Measurements from ENCODE around the gene FAM131A. TPM values are rescaled to one million over a fixed set of nuclear protein-coding genes. Genes with fewer than 3 reads are reported as not detected.
A peak's percentile ranks its signal among the peaks of the same experiment; 100 is the strongest.

FAM131A gene
- total RNA-seq, 1 donor from 2014 or later = 30.2 TPM

- no peak overlapping the region for H3K4me3 ChIP-seq
- peaks cover 36% of the 10 kb centered on the region for H3K27me3 ChIP-seq (ENCODE audit: low read depth)
- TF ChIP-seq CTCF (IDR thresholded peaks at IDR 0.05; ENCODE audit: borderline replicate concordance) = no peak
- H3K27ac ChIP-seq (replicated peaks) = no peak overlapping the region
- intact Hi-C loops (cut with micrococcal nuclease) = loop anchor here (5.0 kb wide), 1 partner anchor 170 kb away; no protein-coding TSS in a partner anchor
- peaks cover 26% of the 10 kb centered on the region for H3K4me1 ChIP-seq
- no peaks in the 10 kb centered on the region for H3K9me3 ChIP-seq (replicated peaks)
- peaks cover 14% of the 10 kb centered on the region for H3K36me3 ChIP-seq
- no peak for DNase-seq
These were observed 35.0 kb downstream of the FAM131A start for GRCh38 chr3:184372296-184372821.

GRCh38 chr3:184372911-184373310, 35.5 kb downstream of the FAM131A start:
- intact Hi-C loops (cut with micrococcal nuclease) = loop anchor here (5.0 kb wide), 1 partner anchor 169 kb away; no protein-coding TSS in a partner anchor
- DNase-seq = no peak
- peaks cover 42% of the 10 kb centered on the region for H3K27me3 ChIP-seq (ENCODE audit: low read depth)
- peaks cover 31% of the 10 kb centered on the region for H3K4me1 ChIP-seq
- TF ChIP-seq CTCF (IDR thresholded peaks at IDR 0.05; ENCODE audit: borderline replicate concordance) = no peak
- H3K9me3 ChIP-seq (replicated peaks) = no peaks in the 10 kb centered on the region
- no peak overlapping the region for H3K27ac ChIP-seq (replicated peaks)
- no peak overlapping the region for H3K4me3 ChIP-seq
- peaks cover 8% of the 10 kb centered on the region for H3K36me3 ChIP-seq

- intact Hi-C loops (cut with micrococcal nuclease) = loop anchor here (5.0 kb wide), 1 partner anchor 169 kb away; no protein-coding TSS in a partner anchor
- H3K27ac ChIP-seq (replicated peaks) = no peak overlapping the region
These were observed 36.0 kb downstream of the FAM131A start for GRCh38 chr3:184373422-184373821.

GRCh38 chr3:184375747-184376461, 38.5 kb downstream of the FAM131A start:
- no peaks in the 10 kb centered on the region for H3K9me3 ChIP-seq (replicated peaks)
- intact Hi-C loops (cut with micrococcal nuclease) = no loop called here
- peaks cover 69% of the 10 kb centered on the region for H3K27me3 ChIP-seq (ENCODE audit: low read depth)
- TF ChIP-seq CTCF (IDR thresholded peaks at IDR 0.05; ENCODE audit: borderline replicate concordance) = no peak
- no peak for DNase-seq
- H3K4me1 ChIP-seq = peaks cover 35% of the 10 kb centered on the region
- no peak overlapping the region for H3K27ac ChIP-seq (replicated peaks)
- H3K4me3 ChIP-seq = no peak overlapping the region
- no peaks in the 10 kb centered on the region for H3K36me3 ChIP-seq

More at GRCh38 chr3:184373422-184373821, 36.0 kb downstream of the FAM131A start:
- H3K4me3 ChIP-seq = no peak overlapping the region
- TF ChIP-seq CTCF (IDR thresholded peaks at IDR 0.05; ENCODE audit: borderline replicate concordance) = no peak
- no peak for DNase-seq
- peaks cover 3% of the 10 kb centered on the region for H3K36me3 ChIP-seq
- H3K27me3 ChIP-seq (ENCODE audit: low read depth) = peaks cover 47% of the 10 kb centered on the region
- H3K4me1 ChIP-seq = peaks cover 31% of the 10 kb centered on the region
- H3K9me3 ChIP-seq (replicated peaks) = no peaks in the 10 kb centered on the region

- Histone ChIP-seq H3K27me3 (ENCODE audit: low read depth) (peaks cover 83% of the 10 kb centered on the region), H3K27ac (replicated peaks) (peak overlapping the region; percentile 78), H3K4me1 (peaks cover 39% of the 10 kb centered on the region), H3K4me3 (no peak overlapping the region), H3K36me3 (no peaks in the 10 kb centered on the region), H3K9me3 (replicated peaks) (no peaks in the 10 kb centered on the region)
- intact Hi-C loops (cut with micrococcal nuclease) = no loop called here
- TF ChIP-seq CTCF (IDR thresholded peaks at IDR 0.05; ENCODE audit: borderline replicate concordance) = no peak
- DNase-seq = no peak
These were observed 40.0 kb downstream of the FAM131A start for GRCh38 chr3:184377374-184377773.
